Naive thymus-derived CD4-positive, alpha-beta T cell (primary cell): ENCODE measurements around the gene ARHGAP35. TPM values are rescaled to one million over a fixed set of nuclear protein-coding genes. Genes with fewer than 3 reads are reported as not detected.
"Not testable (repeated sequence)": the region's sequence is repeated elsewhere in the genome, so short reads cannot be mapped to it uniquely, and the experiment has no call there.

Source experiments
- ATAC-seq: fragments of 150-1000 bp; cut with Tn5 transposase; 2 replicates; pipeline ENCODE4 v1.10.0; 2021; ENCODE audit warnings: mild to moderate bottlenecking, moderate library complexity
- CTCF ChIA-PET: fragments of 350-600 bp; sonication (Branson Sonifier 250); formaldehyde crosslinking; loops from one replicate; lab custom pipeline; 2021; ENCODE audit warnings: antibody characterized with exemption; lab: Charles Lee
- POLR2A ChIA-PET: fragments of 350-600 bp; sonication (Branson Sonifier 250); formaldehyde crosslinking; loops from one replicate; lab custom pipeline; 2021; ENCODE audit warnings: antibody characterized with exemption, inconsistent platforms; lab: Charles Lee
- DNase-seq, 9 donors: peaks; one replicate each; pipeline versions ENCODE4 v3.0.0 to v3.0.0-alpha.2; 2020 to 2022; ENCODE audit warnings: mixed read lengths in 1 of 9
- H3K27ac ChIP-seq: one replicate; pipeline ENCODE4 v1.7.0; 2013; ENCODE audit warnings: mild to moderate bottlenecking, low read depth, low read length, moderate library complexity
- H3K27me3 ChIP-seq, 2 donors: one replicate each; pipeline ENCODE4 v1.7.0; 2013; ENCODE audit warnings: low read length in 2 of 2, mild to moderate bottlenecking in 2 of 2, moderate library complexity in 2 of 2; ENCODE audit not compliant: control insufficient read depth in 2 of 2, insufficient read depth in 2 of 2
- H3K36me3 ChIP-seq, 3 experiments: 1 replicate in 2 of 3; 2 replicates in 1 of 3; pipeline ENCODE4 v1.7.0; 2013; ENCODE audit warnings: low read length in 3 of 3, mild to moderate bottlenecking in 3 of 3, moderate library complexity in 1 of 3; ENCODE audit not compliant: insufficient read depth in 3 of 3, control insufficient read depth in 2 of 3
- H3K4me1 ChIP-seq, 2 donors: one replicate each; pipeline ENCODE4 v1.7.0; 2013; ENCODE audit warnings: low read length in 2 of 2, mild to moderate bottlenecking in 2 of 2, moderate library complexity in 1 of 2; ENCODE audit not compliant: control insufficient read depth in 2 of 2, insufficient read depth in 2 of 2
- H3K4me3 ChIP-seq: 2 replicates; pipeline ENCODE4 v1.7.0; 2013; ENCODE audit warnings: mild to moderate bottlenecking, low read length
- H3K9me3 ChIP-seq, 3 experiments: 1 replicate in 2 of 3; 2 replicates in 1 of 3; pipeline ENCODE4 v1.7.0; 2013; ENCODE audit warnings: low read length in 3 of 3; ENCODE audit not compliant: control insufficient read depth in 2 of 3
- H3K27ac Mint-ChIP-seq, 9 donors: one replicate each; pipeline ENCODE4 v1.8.0; 2020 to 2022; ENCODE audit warnings: mixed read lengths in 9 of 9, mild to moderate bottlenecking in 8 of 9, moderate library complexity in 5 of 9, inconsistent platforms in 2 of 9
- H3K27me3 Mint-ChIP-seq, 5 donors: one replicate each; pipeline ENCODE4 v1.8.0; 2021 to 2022; ENCODE audit warnings: mixed read lengths in 5 of 5, mild to moderate bottlenecking in 1 of 5
- H3K36me3 Mint-ChIP-seq, 5 donors: one replicate each; pipeline ENCODE4 v1.8.0; 2020 to 2022; ENCODE audit warnings: mixed read lengths in 5 of 5, mild to moderate bottlenecking in 3 of 5, inconsistent platforms in 1 of 5
- H3K4me1 Mint-ChIP-seq, 7 donors: one replicate each; pipeline ENCODE4 v1.8.0; 2020 to 2022; ENCODE audit warnings: mixed read lengths in 7 of 7, mild to moderate bottlenecking in 3 of 7, inconsistent platforms in 1 of 7
- H3K4me3 Mint-ChIP-seq, 10 donors: one replicate each; pipeline ENCODE4 v1.8.0; 2020 to 2022; ENCODE audit warnings: mild to moderate bottlenecking in 10 of 10, mixed read lengths in 10 of 10, moderate library complexity in 6 of 10, inconsistent platforms in 2 of 10
- H3K9me3 Mint-ChIP-seq, 11 donors: one replicate each; pipeline ENCODE4 v1.8.0; 2020 to 2022; ENCODE audit warnings: mixed read lengths in 11 of 11, mild to moderate bottlenecking in 4 of 11, inconsistent platforms in 1 of 11, moderate library complexity in 1 of 11
- intact Hi-C, 2 donors: fragments of 100-400 bp; cut with micrococcal nuclease; formaldehyde crosslinking; loops; one replicate each; pipeline ENCODE4 v1.15.1; 2023
- polyA plus RNA-seq, 2 donors: library from polyadenylated mRNA; unstranded; fragments of 300-500 nt; fragmentation: Illumina TruSeq; gene quantifications; one replicate each; pipeline ENCODE4 v1.2.3, GENCODE V29; 2021
- total RNA-seq, 6 experiments: library from RNA in 5 of 6; stranded (reverse) in 5 of 6; gene quantifications; 1 replicate in 5 of 6; 2 replicates in 1 of 6; pipeline ENCODE4 v1.2.3 and lab custom pipeline; 2021 to 2026

ARHGAP35 gene
- total and polyA plus RNA-seq, 7 experiments from 2014 or later, result 2.3 to 29.4 (median 23.2) TPM

DNA sequence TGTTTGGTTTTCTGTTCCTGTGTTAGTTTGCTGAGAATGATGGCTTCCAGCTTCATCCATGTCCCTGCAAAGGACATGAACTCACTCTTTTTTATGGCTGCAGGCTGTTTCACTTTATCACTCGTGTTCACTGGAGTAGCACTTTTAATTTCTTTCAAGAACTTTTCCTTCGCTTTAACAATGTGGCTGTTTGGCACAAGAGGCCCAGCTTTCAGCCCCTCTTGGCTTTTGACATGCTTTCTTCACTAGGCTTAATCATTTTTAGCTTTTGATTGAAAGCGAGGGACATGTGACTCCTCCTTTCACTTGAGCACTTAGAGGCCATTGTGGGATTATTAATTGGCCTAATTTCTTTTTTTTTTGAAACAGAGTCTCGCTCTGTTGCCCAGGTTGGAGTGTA, 22.0 kb downstream of the ARHGAP35 start:
- H3K4me3 ChIP-seq, H3K27me3 Mint-ChIP-seq, H3K36me3 ChIP-seq, H3K27ac ChIP-seq, H3K9me3 Mint-ChIP-seq, H3K4me1 ChIP-seq, intact Hi-C loops, H3K36me3 Mint-ChIP-seq, ATAC-seq, H3K4me3 Mint-ChIP-seq, H3K9me3 ChIP-seq, DNase-seq, H3K27me3 ChIP-seq: not testable (repeated sequence)
- Mint-ChIP-seq H3K27ac (peak overlapping the region in 2 of 9 donors; percentile 65 to 73), H3K4me1 (peaks cover 14 to 32% (median 17%) of the 10 kb centered on the region in 7 donors)
- POLR2A ChIA-PET, result interaction anchor here (0.6 kb wide), 1 partner anchor 12 kb away, joined by 4 read pairs; no protein-coding TSS in a partner anchor
- CTCF ChIA-PET, result interaction anchor here (0.6 kb wide), 1 partner anchor 339 kb away, joined by 4 read pairs; no protein-coding TSS in a partner anchor

DNA sequence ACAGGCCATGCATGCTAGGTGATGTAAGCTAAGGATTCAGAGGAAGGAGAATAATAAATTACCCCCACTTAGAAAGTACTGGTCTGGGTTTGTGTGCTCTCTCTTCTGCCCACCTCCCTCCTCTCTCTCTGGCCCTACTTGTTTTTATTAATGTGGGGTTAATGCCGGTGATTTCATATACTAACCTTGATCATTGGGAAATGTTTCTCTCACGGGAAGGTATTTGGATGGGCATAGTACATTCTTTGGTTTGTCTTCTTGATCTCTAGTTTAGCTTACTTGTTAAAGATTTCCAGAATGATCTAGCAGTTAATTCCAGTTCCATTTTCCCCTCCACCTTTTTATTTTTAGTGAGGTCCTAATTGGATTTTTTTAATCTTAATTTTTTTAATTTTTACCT, 24.6 kb downstream of the ARHGAP35 start:
- H3K4me3 ChIP-seq, result no peak overlapping the region
- H3K27ac ChIP-seq, result no peak overlapping the region
- H3K36me3 ChIP-seq, result no peaks in the 10 kb centered on the region
- POLR2A ChIA-PET, result no interaction called here
- Mint-ChIP-seq H3K27me3 (no peaks in the 10 kb centered on the region), H3K9me3 (peaks cover 0 to 2% (median 0%) of the 10 kb centered on the region in 11 donors), H3K4me1 (peaks cover 14 to 42% (median 24%) of the 10 kb centered on the region in 7 donors), H3K4me3 (no peak overlapping the region), H3K36me3 (peaks cover 0 to 9% (median 3%) of the 10 kb centered on the region in 5 donors), H3K27ac (no peak overlapping the region)
- H3K27me3 ChIP-seq, result no peaks in the 10 kb centered on the region
- H3K9me3 ChIP-seq, result no peaks in the 10 kb centered on the region
- ATAC-seq, result no peak
- DNase-seq, result no peak
- H3K4me1 ChIP-seq, result no peaks in the 10 kb centered on the region
- CTCF ChIA-PET, result interaction anchor here (1.1 kb wide), 1 partner anchor 630 kb away, joined by 4 read pairs; no protein-coding TSS in a partner anchor
- intact Hi-C loops, result no loop called here

- H3K4me1 Mint-ChIP-seq, result peaks cover 11 to 45% (median 29%) of the 10 kb centered on the region in 7 donors
Measured at GRCh38 chr19:46886546-46887239, 25.9 kb downstream of the ARHGAP35 start.

DNA sequence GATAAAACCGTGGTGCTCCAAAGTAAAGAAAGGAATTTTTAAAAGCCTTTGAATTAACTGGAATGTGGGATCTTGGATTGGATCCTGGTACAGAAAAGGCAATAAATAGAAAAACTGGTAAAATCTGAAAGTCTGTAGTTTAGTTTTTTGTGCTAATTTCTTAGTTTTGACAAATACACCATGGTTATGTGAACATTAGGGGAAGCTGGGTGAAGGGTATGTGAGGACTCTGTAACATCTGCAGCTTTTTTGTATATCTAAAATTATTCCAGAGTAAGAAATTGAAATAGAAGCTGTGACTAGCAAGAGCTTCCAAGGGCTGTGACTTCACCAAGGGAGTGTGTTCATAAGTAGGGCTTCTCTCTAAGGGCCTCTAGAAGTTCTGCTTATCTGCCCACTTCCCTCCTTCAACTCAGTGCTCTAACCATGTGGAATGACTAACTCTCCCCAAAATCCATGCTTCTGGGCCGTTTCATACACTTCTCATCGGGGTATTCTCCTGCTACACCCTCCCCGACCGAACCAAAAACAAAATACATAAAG, 26.5 kb downstream of the ARHGAP35 start:
- ATAC-seq, result no peak
- Histone ChIP-seq H3K27ac (no peak overlapping the region), H3K27me3 (no peaks in the 10 kb centered on the region), H3K36me3 (no peaks in the 10 kb centered on the region), H3K4me3 (no peak overlapping the region), H3K9me3 (no peaks in the 10 kb centered on the region), H3K4me1 (no peaks in the 10 kb centered on the region)
- Mint-ChIP-seq H3K27me3 (no peaks in the 10 kb centered on the region), H3K36me3 (peaks cover 0 to 9% (median 5%) of the 10 kb centered on the region in 5 donors), H3K4me3 (no peak overlapping the region), H3K9me3 (peaks cover 0 to 2% (median 0%) of the 10 kb centered on the region in 11 donors), H3K27ac (no peak overlapping the region), H3K4me1 (peaks cover 11 to 45% (median 30%) of the 10 kb centered on the region in 7 donors)
- DNase-seq, result no peak
- ChIA-PET POLR2A (interaction anchor here (0.7 kb wide), 1 partner anchor 1299 kb away, joined by 7 read pairs; no protein-coding TSS in a partner anchor), CTCF (interaction anchor here (0.6 kb wide), 2 partner anchors 128 to 723 kb away, joined by 3 to 4 read pairs; no protein-coding TSS in a partner anchor)
- intact Hi-C loops, result no loop called here

More at GRCh38 chr19:46886546-46887239, 25.9 kb downstream of the ARHGAP35 start:
- Histone ChIP-seq H3K4me1 (no peaks in the 10 kb centered on the region), H3K4me3 (no peak overlapping the region), H3K9me3 (no peaks in the 10 kb centered on the region), H3K27ac (no peak overlapping the region), H3K36me3 (no peaks in the 10 kb centered on the region), H3K27me3 (no peaks in the 10 kb centered on the region)
- ATAC-seq (no peak), DNase-seq (no peak)
- Mint-ChIP-seq H3K9me3 (peaks cover 0 to 2% (median 0%) of the 10 kb centered on the region in 11 donors), H3K36me3 (peaks cover 0 to 9% (median 5%) of the 10 kb centered on the region in 5 donors), H3K27me3 (no peaks in the 10 kb centered on the region), H3K4me3 (no peak overlapping the region), H3K27ac (no peak overlapping the region)
- intact Hi-C loops, result no loop called here
- POLR2A ChIA-PET, result no interaction called here
- CTCF ChIA-PET, result interaction anchor here (1.1 kb wide), 1 partner anchor 629 kb away, joined by 4 read pairs; no protein-coding TSS in a partner anchor

DNA sequence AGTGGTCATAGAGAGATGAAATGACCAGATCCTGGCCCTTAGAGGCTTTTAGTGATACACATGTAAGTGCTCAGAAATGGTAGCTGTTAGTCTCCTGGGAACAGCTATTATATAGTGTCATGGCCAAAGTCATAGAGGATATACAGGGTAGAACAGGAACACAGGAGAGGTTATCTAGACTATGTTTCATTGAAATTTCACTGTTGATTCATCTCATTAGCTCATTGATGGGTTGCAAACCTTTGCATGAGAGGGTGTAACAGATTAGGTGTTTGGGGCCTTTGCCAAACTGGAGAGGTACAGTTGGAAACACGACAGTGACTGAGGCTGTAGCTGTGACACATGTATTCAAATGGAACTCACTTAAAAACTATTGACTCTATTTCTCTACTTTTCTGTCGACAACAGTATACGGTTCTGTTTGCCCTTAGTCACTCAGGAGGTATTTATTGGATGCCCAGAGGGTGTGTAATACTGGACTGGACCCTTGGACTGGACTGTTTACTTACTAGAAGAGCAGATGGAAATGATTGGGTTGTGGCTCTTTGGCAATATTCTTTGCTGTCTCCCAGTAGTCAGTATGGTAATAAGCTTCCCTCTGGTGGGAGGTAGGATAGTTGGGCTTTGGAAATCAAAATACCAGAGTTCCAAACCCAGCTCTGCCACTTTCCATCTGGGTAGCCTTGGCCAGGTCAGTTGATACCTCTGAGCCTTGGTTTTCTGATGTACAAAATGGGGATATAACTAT, 29.8 kb downstream of the ARHGAP35 start:
- Mint-ChIP-seq H3K36me3 (peaks cover 0 to 14% (median 9%) of the 10 kb centered on the region in 5 donors), H3K4me3 (peak overlapping the region in 1 of 10 donors; percentile 26), H3K27ac (no peak overlapping the region), H3K4me1 (peaks cover 18 to 55% (median 41%) of the 10 kb centered on the region in 7 donors), H3K9me3 (peaks cover 0 to 2% (median 0%) of the 10 kb centered on the region in 11 donors), H3K27me3 (no peaks in the 10 kb centered on the region)
- H3K27ac ChIP-seq, result no peak overlapping the region
- no peaks in the 10 kb centered on the region for H3K4me1 ChIP-seq
- no peaks in the 10 kb centered on the region for H3K27me3 ChIP-seq
- DNase-seq (no peak), ATAC-seq (no peak)
- POLR2A ChIA-PET, result no interaction called here
- no peaks in the 10 kb centered on the region for H3K9me3 ChIP-seq
- H3K36me3 ChIP-seq, result no peaks in the 10 kb centered on the region
- CTCF ChIA-PET, result no interaction called here
- intact Hi-C loops, result no loop called here
- no peak overlapping the region for H3K4me3 ChIP-seq
